ENCODE measurements around the gene CDH13.

GRCh38 chr16:83717308-83717707, 1090.5 kb downstream of the CDH13 start:
- peak; percentile 57 to 85 (median 67) for TF ChIP-seq CTCF (IDR thresholded peaks at IDR 0.05; ENCODE audit: control extremely low read depth in 1 of 3, insufficient read depth in 1 of 3, low read depth in 1 of 3, low read length in 3 of 3)
- no peak for TF ChIP-seq HDAC2 (IDR thresholded peaks at IDR 0.05; ENCODE audit: borderline replicate concordance in 1 of 2, low read depth in 2 of 2, low read length in 2 of 2)
- no peak for TF ChIP-seq YY1 (IDR thresholded peaks at IDR 0.05; ENCODE audit: low read depth, low read length)
- no peak for TF ChIP-seq MAX (IDR thresholded peaks at IDR 0.05)
- TF ChIP-seq BCL11A (IDR thresholded peaks at IDR 0.05; ENCODE audit: low read depth in 2 of 2, low read length in 2 of 2) = no peak
- no peak for TF ChIP-seq ASH2L (IDR thresholded peaks at IDR 0.05; ENCODE audit: low read length)
- TF ChIP-seq EZH2 (IDR thresholded peaks at IDR 0.05; ENCODE audit: low read depth, low read length, severe bottlenecking) = no peak
- no peak for TF ChIP-seq TEAD4 (IDR thresholded peaks at IDR 0.05; ENCODE audit: low read depth, low read length)
